Right renal cortex interstitium (tissue), 3 donors: ENCODE measurements around the gene CTSL. TPM values are rescaled to one million over a fixed set of nuclear protein-coding genes. Genes with fewer than 3 reads are reported as not detected.
"Not testable (repeated sequence)": the region's sequence is repeated elsewhere in the genome, so short reads cannot be mapped to it uniquely, and the experiment has no call there.

Experiments used
- DNase-seq, 3 donors: peaks; one replicate each; pipeline ENCODE4 v3.0.0-alpha.2; 2013; ENCODE audit warnings: low read depth in 3 of 3, low spot score in 2 of 3
- polyA plus RNA-seq, 3 donors: library from polyadenylated mRNA; unstranded; fragments of 120-200 nt; gene quantifications; one replicate each; pipeline ENCODE4 v1.2.1, GENCODE V29; 2013; ENCODE audit not compliant: insufficient read length in 3 of 3

Gene CTSL
- polyA plus RNA-seq, 3 donors = 180 to 204 (median 199) TPM

GRCh38 chr9:87750726-87751125 is 24.8 kb downstream of the CTSL start:
- DNase-seq = no peak

- no peak for DNase-seq
These were observed 25.5 kb downstream of the CTSL start for GRCh38 chr9:87751423-87751822.

- no peak for DNase-seq
These were observed 25.9 kb downstream of the CTSL start for GRCh38 chr9:87751868-87752267.

- no peak for DNase-seq
These were observed 27.4 kb downstream of the CTSL start for GRCh38 chr9:87753313-87753712.

- not testable (repeated sequence) for DNase-seq
These were observed 32.4 kb downstream of the CTSL start for GRCh38 chr9:87758330-87758729.

- DNase-seq = not testable (repeated sequence)
These were observed 34.1 kb downstream of the CTSL start for GRCh38 chr9:87759980-87760379.

GRCh38 chr9:87760529-87760928 is 34.6 kb downstream of the CTSL start:
- no peak for DNase-seq

- no peak for DNase-seq
These were observed 37.4 kb downstream of the CTSL start for GRCh38 chr9:87763286-87763685.

GRCh38 chr9:87765521-87765920 is 39.6 kb downstream of the CTSL start:
- DNase-seq = no peak

GRCh38 chr9:87766697-87767096 is 40.8 kb downstream of the CTSL start:
- DNase-seq = no peak

- DNase-seq = no peak
These were observed 44.8 kb downstream of the CTSL start for GRCh38 chr9:87770616-87771315.

GRCh38 chr9:87771316-87772006 is 45.5 kb downstream of the CTSL start:
- DNase-seq = no peak

- no peak for DNase-seq
These were observed 50.8 kb downstream of the CTSL start for GRCh38 chr9:87776481-87777379.

- no peak for DNase-seq
These were observed 53.1 kb downstream of the CTSL start for GRCh38 chr9:87778996-87779395.

Other genes starting within 250 kb of the CTSL start
- 10 to 100 TPM; 66.5 to 68.4 (median 68.4) TPM for gene DAPK1, start 228.3 kb upstream of the CTSL start, polyA plus RNA-seq
- under 1 TPM in 1 of 3 donors, not detected in 2; 0.03 TPM for gene SPATA31E1, start 156.8 kb downstream of the CTSL start, polyA plus RNA-seq
- under 1 TPM; 0.40 to 0.76 (median 0.65) TPM for gene SPATA31C1, start 191.8 kb downstream of the CTSL start, polyA plus RNA-seq
- 10 to 100 TPM; 19.1 to 20.5 (median 19.2) TPM for gene CDK20, start 248.4 kb downstream of the CTSL start, polyA plus RNA-seq